ENCODE results near the gene SLC4A5.

DNA sequence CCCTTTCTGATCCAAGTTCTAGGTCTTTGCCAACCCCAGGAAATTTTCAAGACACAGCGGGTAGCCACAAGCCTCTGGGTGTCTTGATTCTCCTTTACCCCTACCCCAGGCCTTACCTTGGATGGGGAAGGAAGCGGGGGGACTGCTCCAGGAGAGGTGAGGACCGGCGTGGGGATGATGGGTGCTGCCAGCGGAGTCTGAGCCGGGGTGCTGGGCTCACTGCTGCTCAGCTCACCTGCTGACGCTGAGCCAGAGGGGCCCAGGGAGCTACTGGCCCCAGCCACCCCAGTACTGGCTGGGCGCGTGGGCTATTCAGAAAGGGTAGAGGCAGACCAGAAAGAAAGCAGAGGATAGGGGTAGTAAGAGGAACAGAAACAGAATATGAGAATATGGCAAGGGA is 28.2 kb upstream of the SLC4A5 start:
- TF ChIP-seq SUZ12 (IDR thresholded peaks at IDR 0.05; ENCODE audit: extremely low read depth, insufficient read depth, insufficient read length) (no peak), YY1 (IDR thresholded peaks at IDR 0.05; ENCODE audit: insufficient read depth, insufficient read length) (no peak)

Measured in NT2/D1 (cell line).